ENCODE measurements around the gene CNTN5. TPM values are rescaled to one million over a fixed set of nuclear protein-coding genes. Genes with fewer than 3 reads are reported as not detected.

Gene CNTN5
- total and polyA plus RNA-seq, 2 donors (not counting 1 experiment from before 2014, with no cell fraction given) = 0.17 TPM; not detected in 1

- H3K9me3 ChIP-seq (ENCODE audit: control insufficient read depth, insufficient read depth, low read depth, low read length) = no peaks in the 10 kb centered on the region
- no peaks in the 10 kb centered on the region for H3K27me3 ChIP-seq (ENCODE audit: control insufficient read depth, insufficient read depth, low read length)
- peaks cover 1% of the 10 kb centered on the region for H4K20me1 ChIP-seq (ENCODE audit: control insufficient read depth, extremely low read depth, insufficient read depth, low read length)
- no peak overlapping the region for H2AFZ ChIP-seq (ENCODE audit: low read length)
- no peak for DNase-seq (ENCODE audit: low read depth in 2 of 2)
- H3K4me3 ChIP-seq (replicated peaks in 1 of 4; ENCODE audit: control extremely low read depth in 1 of 4, insufficient read depth in 1 of 4, low read depth in 3 of 4, low read length in 4 of 4) = no peak overlapping the region
- H3K27ac ChIP-seq (ENCODE audit: insufficient read depth, low read length) = no peak overlapping the region
- H3K4me1 ChIP-seq (ENCODE audit: control insufficient read depth, extremely low read depth, insufficient read depth, low read length) = no peaks in the 10 kb centered on the region
- H3K9ac ChIP-seq (ENCODE audit: insufficient read depth, low read length) = no peak overlapping the region
- no peaks in the 10 kb centered on the region for H3K36me3 ChIP-seq (ENCODE audit: control insufficient read depth, insufficient read depth, low read length)
- H3K4me2 ChIP-seq (ENCODE audit: extremely low read depth, insufficient read depth, low read length) = no peak overlapping the region
- TF ChIP-seq CTCF (conservative IDR thresholded peaks at IDR 0.05 in 1 of 2, IDR thresholded peaks at IDR 0.05 in 1 of 2; ENCODE audit: low read depth in 1 of 2, low read length in 2 of 2) = no peak
- TF ChIP-seq EZH2 (IDR thresholded peaks at IDR 0.05; ENCODE audit: low read length, missing control alignments) = no peak
- no peaks in the 10 kb centered on the region for H3K79me2 ChIP-seq (ENCODE audit: control insufficient read depth, insufficient read depth, low read length)
These were observed 1203.8 kb downstream of the CNTN5 start for GRCh38 chr11:100224541-100225034.

- no peak for DNase-seq (ENCODE audit: low read depth in 2 of 2)
- H3K79me2 ChIP-seq (ENCODE audit: control insufficient read depth, insufficient read depth, low read length) = no peaks in the 10 kb centered on the region
- no peak overlapping the region for H2AFZ ChIP-seq (ENCODE audit: low read length)
- no peaks in the 10 kb centered on the region for H3K36me3 ChIP-seq (ENCODE audit: control insufficient read depth, insufficient read depth, low read length)
- no peak overlapping the region for H3K9ac ChIP-seq (ENCODE audit: insufficient read depth, low read length)
- TF ChIP-seq EZH2 (IDR thresholded peaks at IDR 0.05; ENCODE audit: low read length, missing control alignments) = no peak
- no peak for TF ChIP-seq CTCF (conservative IDR thresholded peaks at IDR 0.05 in 1 of 2, IDR thresholded peaks at IDR 0.05 in 1 of 2; ENCODE audit: low read depth in 1 of 2, low read length in 2 of 2)
- H3K4me1 ChIP-seq (ENCODE audit: control insufficient read depth, extremely low read depth, insufficient read depth, low read length) = no peaks in the 10 kb centered on the region
- no peak overlapping the region for H3K4me3 ChIP-seq (replicated peaks in 1 of 4; ENCODE audit: control extremely low read depth in 1 of 4, insufficient read depth in 1 of 4, low read depth in 3 of 4, low read length in 4 of 4)
- H3K27me3 ChIP-seq (ENCODE audit: control insufficient read depth, insufficient read depth, low read length) = no peaks in the 10 kb centered on the region
- no peaks in the 10 kb centered on the region for H3K9me3 ChIP-seq (ENCODE audit: control insufficient read depth, insufficient read depth, low read depth, low read length)
- peaks cover 1% of the 10 kb centered on the region for H4K20me1 ChIP-seq (ENCODE audit: control insufficient read depth, extremely low read depth, insufficient read depth, low read length)
- H3K27ac ChIP-seq (ENCODE audit: insufficient read depth, low read length) = no peak overlapping the region
- H3K4me2 ChIP-seq (ENCODE audit: extremely low read depth, insufficient read depth, low read length) = no peak overlapping the region
These were observed 1208.3 kb downstream of the CNTN5 start for GRCh38 chr11:100229086-100229485.

GRCh38 chr11:100232006-100232405 is 1211.3 kb downstream of the CNTN5 start:
- Histone ChIP-seq H3K4me1 (ENCODE audit: control insufficient read depth, extremely low read depth, insufficient read depth, low read length) (no peaks in the 10 kb centered on the region), H3K27me3 (ENCODE audit: control insufficient read depth, insufficient read depth, low read length) (no peaks in the 10 kb centered on the region), H3K9ac (ENCODE audit: insufficient read depth, low read length) (no peak overlapping the region), H2AFZ (ENCODE audit: low read length) (no peak overlapping the region), H3K4me2 (ENCODE audit: extremely low read depth, insufficient read depth, low read length) (no peak overlapping the region), H3K79me2 (ENCODE audit: control insufficient read depth, insufficient read depth, low read length) (no peaks in the 10 kb centered on the region), H3K9me3 (ENCODE audit: control insufficient read depth, insufficient read depth, low read depth, low read length) (no peaks in the 10 kb centered on the region), H3K4me3 (replicated peaks in 1 of 4; ENCODE audit: control extremely low read depth in 1 of 4, insufficient read depth in 1 of 4, low read depth in 3 of 4, low read length in 4 of 4) (no peak overlapping the region), H4K20me1 (ENCODE audit: control insufficient read depth, extremely low read depth, insufficient read depth, low read length) (no peaks in the 10 kb centered on the region), H3K27ac (ENCODE audit: insufficient read depth, low read length) (no peak overlapping the region), H3K36me3 (ENCODE audit: control insufficient read depth, insufficient read depth, low read length) (no peaks in the 10 kb centered on the region)
- no peak for DNase-seq (ENCODE audit: low read depth in 2 of 2)
- TF ChIP-seq CTCF (conservative IDR thresholded peaks at IDR 0.05 in 1 of 2, IDR thresholded peaks at IDR 0.05 in 1 of 2; ENCODE audit: low read depth in 1 of 2, low read length in 2 of 2) = no peak
- no peak for TF ChIP-seq EZH2 (IDR thresholded peaks at IDR 0.05; ENCODE audit: low read length, missing control alignments)
